DND-41 (cell line): ENCODE data around the gene TMEM117.

ENCODE experiments used
- ATAC-seq: fragments of 200-7000 bp; cut with Tn5 transposase; 3 replicates; pipeline ENCODE4 v1.9.1; 2021; ENCODE audit warnings: low read depth; ENCODE audit not compliant: insufficient read depth
- DNase-seq: peaks from one replicate; pipeline ENCODE4 v3.0.0-alpha.2; 2020
- H2AFZ ChIP-seq: 2 replicates; pipeline ENCODE4 v1.6.0; 2012; ENCODE audit warnings: low read depth, low read length
- H3K27ac ChIP-seq: 2 replicates; pipeline ENCODE4 v1.5.1; 2012; ENCODE audit warnings: low read length, inconsistent platforms
- H3K27me3 ChIP-seq: fragments of 200-600 bp; sonication (generic); 2 replicates; pipeline ENCODE4 v1.6.0; 2012; ENCODE audit warnings: low read length, mild to moderate bottlenecking, inconsistent platforms; ENCODE audit not compliant: insufficient read depth, poor library complexity
- H3K36me3 ChIP-seq: 2 replicates; pipeline ENCODE4 v1.5.1; 2012; ENCODE audit warnings: low read length, inconsistent platforms; ENCODE audit not compliant: insufficient read depth
- H3K4me1 ChIP-seq: 2 replicates; pipeline ENCODE4 v1.5.1; 2012; ENCODE audit warnings: mild to moderate bottlenecking, low read length; ENCODE audit not compliant: insufficient read depth
- H3K4me2 ChIP-seq: 2 replicates; pipeline ENCODE4 v1.6.0; 2012; ENCODE audit warnings: mild to moderate bottlenecking, moderate library complexity, low read length, inconsistent platforms; ENCODE audit not compliant: insufficient read depth
- H3K4me3 ChIP-seq, 2 experiments: fragments of 200-600 bp in 1 of 2; shearing (Covaris generic) in 1 of 2; 2 replicates each; pipeline ENCODE4 v1.5.1; 2012 to 2016; ENCODE audit warnings: inconsistent platforms in 2 of 2, low read length in 2 of 2, mild to moderate bottlenecking in 2 of 2, low read depth in 1 of 2, moderate library complexity in 1 of 2
- H3K79me2 ChIP-seq: 2 replicates; pipeline ENCODE4 v1.6.0; 2012; ENCODE audit warnings: low read length, inconsistent platforms; ENCODE audit not compliant: insufficient read depth
- H3K9ac ChIP-seq: 2 replicates; pipeline ENCODE4 v1.6.0; 2012; ENCODE audit warnings: low read depth, mild to moderate bottlenecking, inconsistent platforms, low read length, moderate library complexity
- H3K9me3 ChIP-seq: 2 replicates; pipeline ENCODE4 v1.5.1; 2012; ENCODE audit warnings: low read length, moderate library complexity, mild to moderate bottlenecking, inconsistent platforms; ENCODE audit not compliant: insufficient read depth, severe bottlenecking
- H4K20me1 ChIP-seq: 2 replicates; pipeline ENCODE4 v1.6.0; 2012; ENCODE audit warnings: low read length; ENCODE audit not compliant: insufficient read depth
- EZH2 ChIP-seq: IDR thresholded peaks from 3 replicates; pipeline ENCODE4 v1.6.1; 2012; ENCODE audit warnings: borderline replicate concordance, low read depth, mild to moderate bottlenecking, moderate library complexity, low read length, inconsistent platforms; ENCODE audit not compliant: severe bottlenecking
- TF ChIP-seq, protein P1 (sequence below): IDR thresholded peaks from 2 replicates; pipeline ENCODE4 v1.5.1; 2012; ENCODE audit warnings: borderline replicate concordance, low read length, moderate library complexity, mild to moderate bottlenecking; ENCODE audit not compliant: poor library complexity, severe bottlenecking; ENCODE audit errors: extremely low read depth

Gene TMEM117

GRCh38 chr12:43883748-43884147, 47.9 kb downstream of the TMEM117 start:
- Histone ChIP-seq H3K27me3 (peaks cover 2% of the 10 kb centered on the region), H3K4me3 (no peak overlapping the region), H2AFZ (no peak overlapping the region), H3K9ac (no peak overlapping the region), H3K36me3 (no peaks in the 10 kb centered on the region), H3K4me1 (no peaks in the 10 kb centered on the region), H3K79me2 (no peaks in the 10 kb centered on the region), H3K4me2 (no peak overlapping the region), H3K9me3 (no peaks in the 10 kb centered on the region), H4K20me1 (no peaks in the 10 kb centered on the region), H3K27ac (no peak overlapping the region)
- TF ChIP-seq EZH2 = no peak
- TF ChIP-seq, protein P1, sequence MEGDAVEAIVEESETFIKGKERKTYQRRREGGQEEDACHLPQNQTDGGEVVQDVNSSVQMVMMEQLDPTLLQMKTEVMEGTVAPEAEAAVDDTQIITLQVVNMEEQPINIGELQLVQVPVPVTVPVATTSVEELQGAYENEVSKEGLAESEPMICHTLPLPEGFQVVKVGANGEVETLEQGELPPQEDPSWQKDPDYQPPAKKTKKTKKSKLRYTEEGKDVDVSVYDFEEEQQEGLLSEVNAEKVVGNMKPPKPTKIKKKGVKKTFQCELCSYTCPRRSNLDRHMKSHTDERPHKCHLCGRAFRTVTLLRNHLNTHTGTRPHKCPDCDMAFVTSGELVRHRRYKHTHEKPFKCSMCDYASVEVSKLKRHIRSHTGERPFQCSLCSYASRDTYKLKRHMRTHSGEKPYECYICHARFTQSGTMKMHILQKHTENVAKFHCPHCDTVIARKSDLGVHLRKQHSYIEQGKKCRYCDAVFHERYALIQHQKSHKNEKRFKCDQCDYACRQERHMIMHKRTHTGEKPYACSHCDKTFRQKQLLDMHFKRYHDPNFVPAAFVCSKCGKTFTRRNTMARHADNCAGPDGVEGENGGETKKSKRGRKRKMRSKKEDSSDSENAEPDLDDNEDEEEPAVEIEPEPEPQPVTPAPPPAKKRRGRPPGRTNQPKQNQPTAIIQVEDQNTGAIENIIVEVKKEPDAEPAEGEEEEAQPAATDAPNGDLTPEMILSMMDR = no peak
- DNase-seq (no peak), ATAC-seq (no peak)

DNA sequence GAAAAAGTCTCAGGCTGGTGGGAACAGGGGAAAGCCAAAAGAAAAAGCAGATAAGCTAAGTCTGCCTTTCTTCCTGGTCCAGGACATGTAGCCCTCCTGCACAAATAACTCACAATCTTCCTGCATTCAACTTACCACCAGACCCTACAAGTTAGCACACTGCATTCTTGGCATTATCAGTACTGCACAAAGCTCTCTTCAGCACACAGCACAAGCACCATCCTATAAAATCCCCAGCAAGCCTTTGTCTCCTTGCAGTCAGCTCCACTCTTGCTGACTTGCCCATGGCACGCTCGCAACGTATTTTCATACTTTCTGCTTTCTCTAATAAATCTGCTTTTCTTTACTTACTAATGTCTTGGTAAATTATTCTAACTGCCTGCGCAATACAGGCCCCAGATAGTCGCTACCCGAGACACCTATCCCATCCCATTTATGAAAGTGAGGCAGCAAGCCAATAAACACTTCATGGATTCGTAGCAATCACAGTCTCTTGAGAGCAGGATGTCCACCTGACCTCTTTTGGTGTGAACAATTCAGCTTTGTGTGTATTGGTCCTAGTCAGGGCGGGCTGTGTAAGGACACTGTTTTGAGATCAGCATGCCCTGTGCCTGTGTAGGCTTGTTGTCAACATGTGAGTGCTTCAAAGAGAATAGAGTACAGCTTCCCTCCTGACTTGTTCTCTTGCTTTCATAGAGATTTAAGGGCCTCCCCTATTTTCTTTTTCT, 49.0 kb downstream of the TMEM117 start:
- Histone ChIP-seq H3K9ac (no peak overlapping the region), H3K36me3 (no peaks in the 10 kb centered on the region), H3K4me3 (no peak overlapping the region), H3K27ac (no peak overlapping the region), H3K4me2 (no peak overlapping the region), H3K27me3 (peaks cover 2% of the 10 kb centered on the region), H3K4me1 (no peaks in the 10 kb centered on the region), H3K9me3 (no peaks in the 10 kb centered on the region), H4K20me1 (no peaks in the 10 kb centered on the region), H2AFZ (no peak overlapping the region), H3K79me2 (no peaks in the 10 kb centered on the region)
- no peak for TF ChIP-seq EZH2
- DNase-seq (no peak), ATAC-seq (no peak)

DNA sequence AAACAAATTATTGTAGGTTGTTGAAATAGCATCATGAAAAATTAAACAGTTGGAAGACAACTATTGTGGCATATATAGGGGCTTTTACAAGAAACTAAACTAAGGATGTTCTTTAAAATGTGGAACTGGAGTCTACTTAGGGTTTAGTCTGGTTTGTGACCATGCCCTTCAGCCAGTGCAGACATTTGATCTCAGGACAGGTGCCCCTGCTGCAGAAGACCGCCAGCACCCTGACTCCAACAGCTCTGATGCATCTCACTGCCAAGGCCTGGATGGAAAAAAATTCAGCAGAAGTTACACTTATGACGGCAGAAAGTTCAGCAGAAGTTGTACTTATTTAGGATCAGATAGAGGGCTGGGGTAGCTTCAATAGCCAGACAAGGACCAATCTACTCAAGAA, 51.5 kb downstream of the TMEM117 start:
- Histone ChIP-seq H3K79me2 (no peaks in the 10 kb centered on the region), H3K4me1 (no peaks in the 10 kb centered on the region), H3K4me2 (no peak overlapping the region), H3K9me3 (no peaks in the 10 kb centered on the region), H3K4me3 (no peak overlapping the region), H4K20me1 (no peaks in the 10 kb centered on the region), H3K27ac (no peak overlapping the region), H3K36me3 (no peaks in the 10 kb centered on the region), H2AFZ (no peak overlapping the region), H3K27me3 (no peaks in the 10 kb centered on the region), H3K9ac (no peak overlapping the region)
- no peak for DNase-seq
- TF ChIP-seq EZH2 = no peak
- TF ChIP-seq, protein P1 = no peak
- ATAC-seq = no peak

- H3K79me2 ChIP-seq = no peaks in the 10 kb centered on the region
- H3K9ac ChIP-seq = no peak overlapping the region
- no peaks in the 10 kb centered on the region for H3K36me3 ChIP-seq
- H2AFZ ChIP-seq = no peak overlapping the region
- no peaks in the 10 kb centered on the region for H4K20me1 ChIP-seq
- no peak overlapping the region for H3K4me3 ChIP-seq
- ATAC-seq (no peak), DNase-seq (no peak)
- no peak overlapping the region for H3K27ac ChIP-seq
- H3K4me2 ChIP-seq = no peak overlapping the region
- H3K4me1 ChIP-seq = no peaks in the 10 kb centered on the region
- TF ChIP-seq, protein P1 = no peak
- no peak for TF ChIP-seq EZH2
- H3K27me3 ChIP-seq = no peaks in the 10 kb centered on the region
- no peaks in the 10 kb centered on the region for H3K9me3 ChIP-seq
Observed at GRCh38 chr12:43891856-43892574, 56.1 kb downstream of the TMEM117 start.
